GM23338 (cell line): ENCODE data around the gene CDH15. TPM values are rescaled to one million over a fixed set of nuclear protein-coding genes. Genes with fewer than 3 reads are reported as not detected.

ENCODE experiments used
- ATAC-seq: fragments of 200-7000 bp; cut with Tn5 transposase; 3 replicates; pipeline ENCODE4 v1.9.1; 2020
- DNase-seq: peaks from one replicate; pipeline ENCODE4 v3.0.0-alpha.2; 2015; ENCODE audit warnings: low spot score
- H2AFZ ChIP-seq: fragments of 200-600 bp; sonication (generic); 2 replicates; pipeline ENCODE4 v1.8.0; 2016; ENCODE audit warnings: antibody characterized with exemption, mild to moderate bottlenecking, moderate library complexity
- H3F3A ChIP-seq: fragments of 200-600 bp; sonication (generic); replicated peaks from 2 replicates; pipeline ENCODE4 v1.8.0; 2017; ENCODE audit warnings: antibody characterized with exemption, mixed run types, low read depth
- H3K27ac ChIP-seq: fragments of 200-600 bp; sonication (generic); 2 replicates; pipeline ENCODE4 v1.6.1; 2016; ENCODE audit warnings: low read depth
- H3K27me3 ChIP-seq: fragments of 200-600 bp; sonication (generic); 2 replicates; pipeline ENCODE4 v1.8.0; 2016; ENCODE audit warnings: mild to moderate bottlenecking, mixed run types, moderate library complexity; ENCODE audit not compliant: insufficient read depth
- H3K36me3 ChIP-seq: fragments of 200-600 bp; sonication (generic); 2 replicates; pipeline ENCODE4 v1.8.0; 2016; ENCODE audit warnings: mild to moderate bottlenecking; ENCODE audit not compliant: insufficient read depth
- H3K4me1 ChIP-seq: fragments of 200-600 bp; sonication (generic); 2 replicates; pipeline ENCODE4 v1.8.0; 2016; ENCODE audit warnings: mild to moderate bottlenecking, moderate library complexity; ENCODE audit not compliant: insufficient read depth
- H3K4me2 ChIP-seq: fragments of 200-600 bp; sonication (generic); 2 replicates; pipeline ENCODE4 v1.7.1; 2017; ENCODE audit warnings: mixed run types
- H3K4me3 ChIP-seq: fragments of 200-600 bp; sonication (generic); 2 replicates; pipeline ENCODE4 v1.6.1; 2016; ENCODE audit warnings: mixed run types
- H3K79me2 ChIP-seq: fragments of 200-600 bp; sonication (generic); replicated peaks from 2 replicates; pipeline ENCODE4 v1.8.0; 2017; ENCODE audit warnings: mild to moderate bottlenecking; ENCODE audit not compliant: insufficient read depth
- H3K9me2 ChIP-seq: fragments of 200-600 bp; sonication (generic); 2 replicates; pipeline ENCODE4 v1.8.0; 2017; ENCODE audit not compliant: insufficient read depth
- H4K20me1 ChIP-seq: fragments of 200-600 bp; sonication (generic); replicated peaks from 2 replicates; pipeline ENCODE4 v1.8.0; 2017; ENCODE audit warnings: mild to moderate bottlenecking; ENCODE audit not compliant: insufficient read depth
- H3K27ac Mint-ChIP-seq: 2 replicates; pipeline ENCODE4 v1.8.0; 2020; ENCODE audit warnings: inconsistent platforms, mild to moderate bottlenecking, moderate library complexity, mixed read lengths
- H3K27me3 Mint-ChIP-seq: 3 replicates; pipeline ENCODE4 v1.8.0; 2022; ENCODE audit warnings: low read depth, mild to moderate bottlenecking, moderate library complexity, mixed read lengths, inconsistent platforms; ENCODE audit not compliant: insufficient read depth, poor library complexity
- H3K36me3 Mint-ChIP-seq: 3 replicates; pipeline ENCODE4 v1.8.0; 2021; ENCODE audit warnings: low read depth, mild to moderate bottlenecking, inconsistent platforms, moderate library complexity, mixed read lengths
- H3K4me1 Mint-ChIP-seq: 3 replicates; pipeline ENCODE4 v1.8.0; 2020; ENCODE audit warnings: mild to moderate bottlenecking, inconsistent platforms, mixed read lengths
- H3K4me3 Mint-ChIP-seq: 3 replicates; pipeline ENCODE4 v1.8.0; 2021; ENCODE audit warnings: moderate library complexity, mild to moderate bottlenecking, inconsistent platforms, mixed read lengths
- H3K9me3 Mint-ChIP-seq: 3 replicates; pipeline ENCODE4 v1.8.0; 2020; ENCODE audit warnings: moderate library complexity, mild to moderate bottlenecking, inconsistent platforms, mixed read lengths
- CREB1 ChIP-seq: fragments of 250-450 bp; sonication (Bioruptor Pico); IDR thresholded peaks from 2 replicates; pipeline ENCODE4 v1.5.0; 2020; ENCODE audit warnings: low read depth, mild to moderate bottlenecking, moderate library complexity
- CTCF ChIP-seq, 2 experiments: fragments of 200-600 bp in 1 of 2; sonication (generic) in 1 of 2; conservative IDR thresholded peaks; 2 replicates each; pipeline versions ENCODE4 v1.5.1 to v1.6.1; 2016 to 2017; ENCODE audit warnings: antibody characterized with exemption in 2 of 2, low read depth in 2 of 2, mild to moderate bottlenecking in 2 of 2, moderate library complexity in 1 of 2
- EZH2 ChIP-seq: fragments of 200-600 bp; sonication (generic); IDR thresholded peaks from one replicate; pipeline ENCODE4 v1.8.0; 2017; ENCODE audit warnings: antibody characterized with exemption, mild to moderate bottlenecking, low read depth; ENCODE audit not compliant: unreplicated experiment
- EZH2phosphoT487 ChIP-seq: fragments of 200-600 bp; sonication (generic); IDR thresholded peaks from one replicate; pipeline ENCODE4 v1.8.1; 2018; ENCODE audit warnings: antibody characterized with exemption; ENCODE audit not compliant: unreplicated experiment
- JUNB ChIP-seq: IDR thresholded peaks from one replicate; pipeline ENCODE4 v1.6.1; 2016; ENCODE audit warnings: antibody characterized with exemption; ENCODE audit not compliant: unreplicated experiment
- NANOG ChIP-seq: IDR thresholded peaks from 2 replicates; pipeline ENCODE4 v1.6.1; 2016; ENCODE audit warnings: antibody characterized with exemption, borderline replicate concordance
- POLR2AphosphoS5 ChIP-seq: IDR thresholded peaks from 2 replicates; pipeline ENCODE4 v1.6.1; 2016; ENCODE audit warnings: antibody characterized with exemption, low read depth
- REST ChIP-seq: IDR thresholded peaks from one replicate; pipeline ENCODE4 v1.6.1; 2018; ENCODE audit warnings: antibody characterized with exemption; ENCODE audit not compliant: unreplicated experiment
- STAT1 ChIP-seq: IDR thresholded peaks from one replicate; pipeline ENCODE4 v1.6.1; 2016; ENCODE audit warnings: antibody characterized with exemption; ENCODE audit not compliant: unreplicated experiment
- ZNF114 ChIP-seq: fragments of 250-450 bp; sonication (Bioruptor Pico); IDR thresholded peaks from 2 replicates; pipeline ENCODE4 v1.5.0; 2020; ENCODE audit warnings: mild to moderate bottlenecking, moderate library complexity
- ZNF331 ChIP-seq: fragments of 250-450 bp; sonication (Bioruptor Pico); IDR thresholded peaks from 2 replicates; pipeline ENCODE4 v1.5.0; 2020; ENCODE audit warnings: low read depth, mild to moderate bottlenecking, moderate library complexity
- polyA plus RNA-seq: library from polyadenylated mRNA; unstranded; fragments of >200 nt; fragmentation: Nextera tagmentation; extraction: Ambion mirVana; gene quantifications from 2 replicates; pipeline ENCODE4 v1.2.1, GENCODE V29; 2016
- total RNA-seq: library from RNA; depleted of rRNA; stranded (reverse); fragments of >200 nt; shearing (Covaris generic); gene quantifications from 2 replicates; pipeline ENCODE4 v1.2.3, GENCODE V29; 2014

The CDH15 gene
- total and polyA plus RNA-seq, 2 experiments from 2014 or later = 0.61 to 1.0 TPM

- TF ChIP-seq CTCF (conservative IDR thresholded peaks at IDR 0.05; ENCODE audit: low read depth in 2 of 2) = no peak
- no peak for TF ChIP-seq JUNB
- TF ChIP-seq REST = no peak
- TF ChIP-seq STAT1 = no peak
- no peak for TF ChIP-seq EZH2
- no peak for TF ChIP-seq ZNF114 (CRISPR knock-in tag)
- TF ChIP-seq EZH2phosphoT487 = no peak
- TF ChIP-seq NANOG = no peak
- TF ChIP-seq POLR2AphosphoS5 = no peak
- no peak for TF ChIP-seq ZNF331 (CRISPR knock-in tag)
Observed at GRCh38 chr16:89197633-89198416, 26.3 kb downstream of the CDH15 start (continued).

- H3K4me3 Mint-ChIP-seq = no peak overlapping the region
- H3K4me2 ChIP-seq = no peak overlapping the region
- peaks cover 28% of the 10 kb centered on the region for H3K27me3 ChIP-seq
- no peaks in the 10 kb centered on the region for H3K79me2 ChIP-seq
- peaks cover 5% of the 10 kb centered on the region; the same call in 2 of the 3 replicates for H3K4me1 Mint-ChIP-seq
- peaks cover 7% of the 10 kb centered on the region; the same call in 1 of the 2 replicates for H3K4me1 ChIP-seq
- H3K27ac ChIP-seq = no peak overlapping the region
- H3K9me2 ChIP-seq = no peaks in the 10 kb centered on the region
- DNase-seq (no peak), ATAC-seq (no peak)
- no peak overlapping the region for H3K4me3 ChIP-seq
- peaks cover 33% of the 10 kb centered on the region for H3K27me3 Mint-ChIP-seq
- no peaks in the 10 kb centered on the region for H4K20me1 ChIP-seq
- peaks cover 2% of the 10 kb centered on the region; the same call in 1 of the 3 replicates for H3K36me3 Mint-ChIP-seq
- no peak overlapping the region for H2AFZ ChIP-seq
- peaks cover 7% of the 10 kb centered on the region; the same call in 2 of the 3 replicates for H3K9me3 Mint-ChIP-seq
- H3K36me3 ChIP-seq = no peaks in the 10 kb centered on the region
- no peak overlapping the region for H3K27ac Mint-ChIP-seq
- 0 out of 2 replicates have a peak, but pooled peaks cover 6% of the 10 kb centered on the region for H3F3A ChIP-seq
- TF ChIP-seq CREB1 (CRISPR knock-in tag) (no peak), REST (no peak), ZNF331 (CRISPR knock-in tag) (no peak)
Observed at GRCh38 chr16:89198417-89199240, 27.1 kb downstream of the CDH15 start.
